ELF-1 (cell line): ENCODE results near the gene GMEB2.
"Not testable (repeated sequence)": the region's sequence is repeated elsewhere in the genome, so short reads cannot be mapped to it uniquely, and the experiment has no call there.

Source experiments
- DNase-seq: peaks from one replicate; pipeline ENCODE4 v3.0.0-alpha.2; 2016; ENCODE audit warnings: low read depth, low spot score

The GMEB2 gene

GRCh38 chr20:63640086-63640485 lies 13.2 kb upstream of the GMEB2 start:
- no peak for DNase-seq

- DNase-seq: no peak
Observed at GRCh38 chr20:63639093-63639975, 12.4 kb upstream of the GMEB2 start.

- no peak for DNase-seq
Observed at GRCh38 chr20:63636752-63637628, 10.1 kb upstream of the GMEB2 start.

GRCh38 chr20:63635431-63636141 lies 8.7 kb upstream of the GMEB2 start:
- DNase-seq: no peak

GRCh38 chr20:63633732-63634131 lies 6.8 kb upstream of the GMEB2 start:
- DNase-seq: no peak

- DNase-seq: peak; percentile 65
Observed at GRCh38 chr20:63631426-63631825, 4.5 kb upstream of the GMEB2 start.

GRCh38 chr20:63630956-63631355 lies 4.1 kb upstream of the GMEB2 start:
- not testable (repeated sequence) for DNase-seq

- peak; percentile 85 for DNase-seq
Observed at GRCh38 chr20:63628246-63628975, 1.5 kb upstream of the GMEB2 start.

GRCh38 chr20:63627751-63628245 lies 897 bp upstream of the GMEB2 start:
- DNase-seq: no peak

- DNase-seq: peak; percentile 96
Observed at GRCh38 chr20:63627129-63627750, 339 bp upstream of the GMEB2 start.

- DNase-seq: peak; percentile 30
Observed at GRCh38 chr20:63625771-63626423, 1.0 kb downstream of the GMEB2 start.

- peak; percentile 45 for DNase-seq
Observed at GRCh38 chr20:63624486-63624885, 2.4 kb downstream of the GMEB2 start.

- DNase-seq: no peak
Observed at GRCh38 chr20:63622732-63623131, 4.2 kb downstream of the GMEB2 start.

GRCh38 chr20:63622096-63622495 lies 4.8 kb downstream of the GMEB2 start:
- DNase-seq: no peak

GRCh38 chr20:63620991-63621390 lies 5.9 kb downstream of the GMEB2 start:
- no peak for DNase-seq

- DNase-seq: no peak
Observed at GRCh38 chr20:63619505-63619904, 7.4 kb downstream of the GMEB2 start.

- DNase-seq: no peak
Observed at GRCh38 chr20:63619086-63619485, 7.8 kb downstream of the GMEB2 start.

GRCh38 chr20:63618291-63618980 lies 8.5 kb downstream of the GMEB2 start:
- no peak for DNase-seq

GRCh38 chr20:63617876-63618265 lies 9.0 kb downstream of the GMEB2 start:
- no peak for DNase-seq
